HG03159 (cell line): ENCODE measurements around the gene EEF2KMT.
A peak's percentile ranks its signal among the peaks of the same experiment; 100 is the strongest.
"Not testable (repeated sequence)": the region's sequence is repeated elsewhere in the genome, so short reads cannot be mapped to it uniquely, and the experiment has no call there.

Experiments used
- ATAC-seq: cut with Tn5 transposase; IDR thresholded peaks from one replicate; pipeline ENCODE4 v1.9.1; 2021; ENCODE audit warnings: mild to moderate bottlenecking, moderate library complexity; ENCODE audit not compliant: unreplicated experiment

EEF2KMT gene

GRCh38 chr16:5071681-5072333 is 25.8 kb downstream of the EEF2KMT start, which contains the start of gene ALG1:
Gene ALG1, plus strand, starts transcription at chr16:5071843. Its CDS starts 7 bp downstream, at chr16:5071850.
- peak; percentile 84 for ATAC-seq

- no peak for ATAC-seq
Observed at GRCh38 chr16:5071341-5071680, 26.3 kb downstream of the EEF2KMT start.

GRCh38 chr16:5070431-5071186 is 27.0 kb downstream of the EEF2KMT start:
- ATAC-seq = no peak

- ATAC-seq = no peak
Observed at GRCh38 chr16:5069854-5070253, 27.7 kb downstream of the EEF2KMT start.

- no peak for ATAC-seq
Observed at GRCh38 chr16:5069048-5069447, 28.5 kb downstream of the EEF2KMT start.

GRCh38 chr16:5066511-5066910 is 31.1 kb downstream of the EEF2KMT start:
- ATAC-seq = no peak

GRCh38 chr16:5065813-5066212 is 31.8 kb downstream of the EEF2KMT start, which contains the start of gene C16orf89:
Gene C16orf89, minus strand, starts transcription at chr16:5065956. Its CDS starts 48 bp downstream, at chr16:5065908.
- no peak for ATAC-seq

GRCh38 chr16:5065326-5065725 is 32.3 kb downstream of the EEF2KMT start:
- ATAC-seq = no peak

- no peak for ATAC-seq
Observed at GRCh38 chr16:5064915-5065314, 32.7 kb downstream of the EEF2KMT start.

- no peak for ATAC-seq
Observed at GRCh38 chr16:5062790-5063765, 34.5 kb downstream of the EEF2KMT start.

- ATAC-seq = no peak
Observed at GRCh38 chr16:5062051-5062450, 35.5 kb downstream of the EEF2KMT start.

- ATAC-seq = no peak
Observed at GRCh38 chr16:5060073-5060641, 37.4 kb downstream of the EEF2KMT start.

- ATAC-seq = no peak
Observed at GRCh38 chr16:5059386-5060072, 38.1 kb downstream of the EEF2KMT start.

GRCh38 chr16:5058476-5058875 is 39.1 kb downstream of the EEF2KMT start:
- no peak for ATAC-seq

GRCh38 chr16:5056352-5056751 is 41.2 kb downstream of the EEF2KMT start:
- no peak for ATAC-seq

GRCh38 chr16:5054876-5055865 is 42.4 kb downstream of the EEF2KMT start:
- no peak for ATAC-seq

GRCh38 chr16:5046914-5047313 is 50.7 kb downstream of the EEF2KMT start:
- ATAC-seq = no peak

- no peak for ATAC-seq
Observed at GRCh38 chr16:5045499-5046115, 52.0 kb downstream of the EEF2KMT start.

GRCh38 chr16:5044581-5044980 is 53.0 kb downstream of the EEF2KMT start:
- ATAC-seq = not testable (repeated sequence)
